PFSK-1 (cell line): ENCODE results near the gene ARID5A.
A peak's percentile ranks its signal among the peaks of the same experiment; 100 is the strongest.

Experiments used
- FOXP2 ChIP-seq: optimal IDR thresholded peaks from 2 replicates; pipeline ENCODE3; 2011; ENCODE audit warnings: borderline replicate concordance, control low read depth, inconsistent platforms; ENCODE audit not compliant: insufficient read depth; ENCODE audit errors: extremely low read length, extremely low read depth
- POLR2AphosphoS5 ChIP-seq: IDR thresholded peaks from 2 replicates; pipeline ENCODE4 v1.6.1; 2012; ENCODE audit warnings: low read depth, mild to moderate bottlenecking, control low read depth, low read length, moderate library complexity
- REST ChIP-seq, 2 experiments: IDR thresholded peaks; 2 replicates each; pipeline versions ENCODE4 v1.6.1 to v1.8.0; 2011 to 2012; ENCODE audit warnings: low read depth in 2 of 2, low read length in 2 of 2, control low read depth in 1 of 2, inconsistent platforms in 1 of 2, mild to moderate bottlenecking in 1 of 2, moderate library complexity in 1 of 2; ENCODE audit not compliant: insufficient read depth in 1 of 2
- SIN3A ChIP-seq: IDR thresholded peaks from 2 replicates; pipeline ENCODE4 v1.6.1; 2012; ENCODE audit warnings: mild to moderate bottlenecking, low read length, moderate library complexity, borderline replicate concordance; ENCODE audit not compliant: insufficient read depth
- TAF1 ChIP-seq: IDR thresholded peaks from 2 replicates; pipeline ENCODE4 v1.6.1; 2012; ENCODE audit warnings: low read length, control low read depth, borderline replicate concordance; ENCODE audit not compliant: insufficient read depth

The ARID5A gene

GRCh38 chr2:96507957-96508520 lies 28.5 kb upstream of the ARID5A start:
- TF ChIP-seq TAF1 (no peak), POLR2AphosphoS5 (no peak), SIN3A (no peak), FOXP2 (no peak)

- no peak for TF ChIP-seq REST (IDR thresholded peaks at IDR 0.05; ENCODE audit: insufficient read depth in 1 of 2, low read depth in 2 of 2, low read length in 2 of 2)
- TF ChIP-seq SIN3A: no peak
- no peak for TF ChIP-seq FOXP2
- no peak for TF ChIP-seq TAF1
- TF ChIP-seq POLR2AphosphoS5: no peak
Observed at GRCh38 chr2:96508521-96509113, 27.9 kb upstream of the ARID5A start.

GRCh38 chr2:96509114-96509846 lies 27.3 kb upstream of the ARID5A start:
- no peak for TF ChIP-seq POLR2AphosphoS5
- peak; percentile 78 for TF ChIP-seq FOXP2
- TF ChIP-seq TAF1: no peak

GRCh38 chr2:96509847-96510230 lies 26.7 kb upstream of the ARID5A start:
- TF ChIP-seq FOXP2: no peak
- TF ChIP-seq POLR2AphosphoS5: no peak
- no peak for TF ChIP-seq SIN3A
- no peak for TF ChIP-seq REST (IDR thresholded peaks at IDR 0.05; ENCODE audit: insufficient read depth in 1 of 2, low read depth in 2 of 2, low read length in 2 of 2)
- no peak for TF ChIP-seq TAF1

- TF ChIP-seq TAF1 (no peak), POLR2AphosphoS5 (no peak), FOXP2 (no peak), SIN3A (no peak), REST (IDR thresholded peaks at IDR 0.05; ENCODE audit: insufficient read depth in 1 of 2, low read depth in 2 of 2, low read length in 2 of 2) (no peak)
Observed at GRCh38 chr2:96510931-96511595, 25.5 kb upstream of the ARID5A start.
